Tibial artery (tissue), 4 donors: ENCODE data around the gene SLC15A4.
"Not testable (repeated sequence)": the region's sequence is repeated elsewhere in the genome, so short reads cannot be mapped to it uniquely, and the experiment has no call there.

Source experiments
- DNase-seq, 2 donors: peaks; one replicate each; pipeline ENCODE4 v3.0.0-alpha.2; 2019
- H3K27ac ChIP-seq, 2 donors: fragments of 200-600 bp; sonication (generic) in 1 of 2; 1 replicate in 1 of 2; 2 replicates in 1 of 2; pipeline ENCODE4 v1.5.1; 2018 to 2019; ENCODE audit warnings: mild to moderate bottlenecking in 1 of 2
- H3K27me3 ChIP-seq, 2 donors: fragments of 200-600 bp; sonication (generic) in 1 of 2; one replicate each; pipeline versions ENCODE4 v1.5.1 to v1.6.0; 2016 to 2019
- H3K36me3 ChIP-seq, 3 donors: fragments of 200-600 bp; sonication (generic) in 2 of 3; one replicate each; pipeline ENCODE4 v1.5.1; 2016 to 2019; ENCODE audit warnings: mild to moderate bottlenecking in 2 of 3
- H3K4me1 ChIP-seq, 4 donors: fragments of 200-600 bp; sonication (generic) in 2 of 4; 1 replicate in 3 of 4; 2 replicates in 1 of 4; pipeline ENCODE4 v1.5.1; 2016 to 2019
- H3K4me3 ChIP-seq, 2 donors: fragments of 200-600 bp; sonication (generic) in 1 of 2; 1 replicate in 1 of 2; 2 replicates in 1 of 2; pipeline ENCODE4 v1.5.1; 2018 to 2019; ENCODE audit warnings: mild to moderate bottlenecking in 2 of 2
- H3K9me3 ChIP-seq, 3 donors: fragments of 200-600 bp; sonication (generic) in 1 of 3; one replicate each; pipeline ENCODE4 v1.5.1; 2016 to 2019
- intact Hi-C: fragments of 100-400 bp; cut with DNase I; formaldehyde crosslinking; loops from one replicate; pipeline ENCODE4 v1.15.0; 2023; ENCODE audit warnings: low total_unique reads
- TF ChIP-seq, protein P1 (sequence below), 2 experiments: fragments of 200-600 bp in 1 of 2; fragments of 450-650 bp in 1 of 2; IDR thresholded peaks; one replicate each; pipeline ENCODE4 v1.5.1; 2017 to 2019; ENCODE audit warnings: antibody characterized with exemption in 2 of 2, mild to moderate bottlenecking in 1 of 2, moderate library complexity in 1 of 2

The SLC15A4 gene

DNA sequence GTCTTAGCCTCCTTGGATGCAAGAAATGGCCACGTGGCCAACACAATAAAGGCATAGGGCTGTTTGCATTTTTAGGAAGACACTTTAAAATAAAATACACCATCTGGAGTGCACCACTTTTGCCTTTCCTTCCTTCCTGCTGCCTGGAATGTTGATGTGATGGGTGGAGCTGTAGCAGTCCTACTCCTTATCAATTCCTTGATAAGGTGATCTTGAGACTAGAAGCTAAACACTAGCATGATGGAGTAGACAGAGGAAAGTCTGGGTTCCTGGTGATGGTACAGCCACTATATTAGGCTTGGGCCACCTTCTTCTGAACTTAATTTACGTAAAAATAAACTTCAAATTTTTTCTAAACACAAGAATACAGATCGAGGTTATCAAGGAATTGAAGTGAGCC is 26.6 kb upstream of the SLC15A4 start:
- Histone ChIP-seq H3K9me3 (no peaks in the 10 kb centered on the region), H3K27me3 (peaks cover 0 to 29% of the 10 kb centered on the region in 2 donors), H3K36me3 (no peaks in the 10 kb centered on the region), H3K4me1 (peaks cover 0 to 8% (median 3%) of the 10 kb centered on the region in 4 donors), H3K4me3 (no peak overlapping the region), H3K27ac (no peak overlapping the region)
- DNase-seq = no peak
- intact Hi-C loops = no loop called here
- TF ChIP-seq, protein P1, sequence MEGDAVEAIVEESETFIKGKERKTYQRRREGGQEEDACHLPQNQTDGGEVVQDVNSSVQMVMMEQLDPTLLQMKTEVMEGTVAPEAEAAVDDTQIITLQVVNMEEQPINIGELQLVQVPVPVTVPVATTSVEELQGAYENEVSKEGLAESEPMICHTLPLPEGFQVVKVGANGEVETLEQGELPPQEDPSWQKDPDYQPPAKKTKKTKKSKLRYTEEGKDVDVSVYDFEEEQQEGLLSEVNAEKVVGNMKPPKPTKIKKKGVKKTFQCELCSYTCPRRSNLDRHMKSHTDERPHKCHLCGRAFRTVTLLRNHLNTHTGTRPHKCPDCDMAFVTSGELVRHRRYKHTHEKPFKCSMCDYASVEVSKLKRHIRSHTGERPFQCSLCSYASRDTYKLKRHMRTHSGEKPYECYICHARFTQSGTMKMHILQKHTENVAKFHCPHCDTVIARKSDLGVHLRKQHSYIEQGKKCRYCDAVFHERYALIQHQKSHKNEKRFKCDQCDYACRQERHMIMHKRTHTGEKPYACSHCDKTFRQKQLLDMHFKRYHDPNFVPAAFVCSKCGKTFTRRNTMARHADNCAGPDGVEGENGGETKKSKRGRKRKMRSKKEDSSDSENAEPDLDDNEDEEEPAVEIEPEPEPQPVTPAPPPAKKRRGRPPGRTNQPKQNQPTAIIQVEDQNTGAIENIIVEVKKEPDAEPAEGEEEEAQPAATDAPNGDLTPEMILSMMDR (IDR thresholded peaks at IDR 0.05) = no peak

DNA sequence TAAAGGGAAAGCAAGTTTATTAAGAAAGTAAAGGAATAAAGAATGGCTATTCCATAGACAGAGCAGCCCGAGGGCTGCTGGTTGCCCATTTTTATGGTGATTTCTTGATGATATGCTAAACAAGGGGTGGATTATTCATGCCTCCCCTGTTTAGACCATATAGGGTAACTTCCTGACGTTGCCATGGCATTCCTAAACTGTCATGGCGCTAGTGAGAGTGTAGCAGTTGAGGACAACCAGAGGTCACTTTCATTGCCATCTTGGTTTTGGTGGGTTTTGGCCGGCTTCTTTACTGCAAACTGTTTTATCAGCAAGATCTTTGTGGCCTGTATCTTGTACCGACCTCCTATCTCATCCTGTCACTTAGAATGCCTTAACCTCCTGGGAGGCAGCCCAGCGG is 26.0 kb upstream of the SLC15A4 start:
- H3K4me3 ChIP-seq, H3K36me3 ChIP-seq, intact Hi-C loops, H3K4me1 ChIP-seq, H3K27ac ChIP-seq, DNase-seq, H3K9me3 ChIP-seq: not testable (repeated sequence)
- peaks cover 0 to 28% of the 10 kb centered on the region in 2 donors for H3K27me3 ChIP-seq

DNA sequence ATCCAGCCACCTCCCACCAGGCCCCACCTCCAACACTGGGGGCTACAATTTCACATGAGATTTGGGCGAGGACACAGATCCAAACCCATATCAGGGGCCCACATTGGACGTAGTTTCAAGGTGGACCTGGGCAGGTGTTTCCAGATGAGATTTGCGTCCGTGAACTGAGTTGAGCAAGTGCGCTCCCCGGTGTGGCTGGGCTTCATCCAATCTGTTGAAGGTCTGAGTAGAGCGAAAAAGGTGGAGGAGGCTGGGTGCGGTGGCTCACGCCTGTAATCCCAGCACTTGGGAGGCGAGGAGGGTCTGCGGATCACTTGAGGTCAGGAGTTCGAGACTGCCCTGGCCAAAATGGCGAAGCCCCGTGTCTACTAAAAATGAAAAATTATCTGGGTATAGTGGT is 24.6 kb upstream of the SLC15A4 start:
- TF ChIP-seq, protein P1 (IDR thresholded peaks at IDR 0.05) = no peak
- Histone ChIP-seq H3K9me3 (no peaks in the 10 kb centered on the region), H3K27ac (no peak overlapping the region), H3K4me1 (no peaks in the 10 kb centered on the region), H3K27me3 (peaks cover 0 to 14% of the 10 kb centered on the region in 2 donors), H3K36me3 (no peaks in the 10 kb centered on the region), H3K4me3 (no peak overlapping the region)
- no peak for DNase-seq
- intact Hi-C loops = no loop called here

DNA sequence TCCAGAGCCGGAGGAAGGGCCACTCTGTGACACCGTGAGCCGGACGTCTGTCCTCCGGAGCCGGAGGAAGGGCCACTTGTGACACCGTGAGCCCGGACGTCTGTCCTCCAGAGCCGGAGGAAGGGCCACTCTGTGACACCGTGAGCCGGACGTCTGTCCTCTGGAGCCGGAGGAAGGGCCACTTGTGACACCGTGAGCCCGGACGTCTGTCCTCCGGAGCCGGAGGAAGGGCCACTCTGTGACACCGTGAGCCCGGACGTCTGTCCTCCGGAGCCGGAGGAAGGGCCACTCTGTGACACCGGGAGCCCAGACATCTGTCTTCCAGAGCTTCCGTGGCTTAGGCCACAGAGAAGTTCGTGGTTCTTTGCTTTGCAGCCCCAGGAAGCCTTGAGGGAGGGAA is 22.9 kb upstream of the SLC15A4 start:
- H3K27ac ChIP-seq, intact Hi-C loops, H3K9me3 ChIP-seq, H3K27me3 ChIP-seq, H3K4me1 ChIP-seq, H3K4me3 ChIP-seq, H3K36me3 ChIP-seq: not testable (repeated sequence)
- DNase-seq = peak in 1 of 2 donors; percentile 48

DNA sequence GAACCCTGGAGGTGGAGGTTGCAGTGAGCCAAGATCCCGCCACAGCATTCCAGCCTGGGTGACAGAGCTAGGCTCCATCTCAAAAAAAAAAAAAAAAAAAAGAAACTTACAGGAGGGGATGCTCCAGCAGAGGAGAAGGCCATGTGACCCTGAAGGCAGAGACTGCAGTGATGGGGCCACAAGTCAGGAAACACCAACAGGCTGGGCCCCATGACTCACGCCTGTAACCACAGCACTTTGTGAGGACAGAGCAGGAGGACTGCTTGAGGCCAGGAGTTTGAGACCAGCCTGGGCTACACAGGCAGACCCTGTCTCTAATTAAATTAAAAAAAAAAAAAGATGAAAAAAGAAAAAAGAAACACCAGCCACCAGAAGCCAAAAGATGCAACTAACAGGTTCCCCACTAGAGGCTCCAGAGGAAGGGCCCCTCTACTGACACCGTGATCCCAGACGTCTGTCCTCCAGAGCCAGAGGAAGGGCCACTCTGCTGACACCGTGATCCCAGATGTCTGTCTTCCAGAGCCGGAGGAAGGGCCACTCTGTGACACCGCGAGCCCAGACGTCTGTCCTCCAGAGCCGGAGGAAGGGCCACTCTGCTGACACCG is 20.4 kb upstream of the SLC15A4 start:
- TF ChIP-seq, protein P1 (IDR thresholded peaks at IDR 0.05) = no peak
- intact Hi-C loops = no loop called here
- Histone ChIP-seq H3K4me1 (no peaks in the 10 kb centered on the region), H3K4me3 (no peak overlapping the region), H3K9me3 (no peaks in the 10 kb centered on the region), H3K27me3 (no peaks in the 10 kb centered on the region), H3K36me3 (no peaks in the 10 kb centered on the region), H3K27ac (no peak overlapping the region)
- no peak for DNase-seq

DNA sequence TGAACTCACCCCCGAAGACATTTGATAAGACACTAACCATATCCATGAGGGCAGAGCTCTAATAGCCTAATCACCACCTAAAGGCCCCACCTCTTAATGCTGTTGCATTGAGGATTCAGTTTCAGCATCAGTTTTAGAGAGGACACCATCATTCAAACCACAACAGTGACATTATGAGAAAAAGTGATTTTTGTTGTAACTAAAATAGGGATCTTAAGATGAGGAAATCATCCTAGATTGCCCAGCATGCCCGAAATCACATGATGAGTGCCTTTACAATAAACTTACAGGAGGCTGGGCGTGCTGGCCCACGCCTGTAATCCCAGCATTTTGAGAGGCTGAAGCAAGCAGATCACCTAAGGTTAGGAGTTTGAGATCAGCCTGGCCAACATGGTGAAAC is 19.8 kb upstream of the SLC15A4 start:
- TF ChIP-seq, protein P1 (IDR thresholded peaks at IDR 0.05) = no peak

DNA sequence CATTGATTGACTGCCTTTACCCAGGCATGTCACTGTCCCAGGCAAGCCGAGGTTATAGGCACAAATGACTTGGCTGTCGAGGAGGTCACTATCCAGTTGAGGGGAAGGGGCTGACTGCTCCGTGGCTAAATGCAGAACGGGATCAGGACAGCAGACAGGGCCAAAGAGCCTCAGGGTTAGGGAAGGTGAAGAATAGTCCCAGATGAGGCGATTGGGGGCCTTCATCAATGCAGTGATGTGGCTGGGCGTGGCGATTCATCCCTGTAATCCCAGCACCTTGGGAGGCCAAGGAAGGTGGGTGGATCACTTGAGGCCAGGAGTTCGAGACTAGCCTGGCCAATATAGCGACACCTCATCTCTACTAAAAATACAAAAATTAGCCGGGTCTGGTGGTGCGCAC is 18.8 kb upstream of the SLC15A4 start:
- intact Hi-C loops = no loop called here
- no peak for DNase-seq
- Histone ChIP-seq H3K36me3 (no peaks in the 10 kb centered on the region), H3K27me3 (no peaks in the 10 kb centered on the region), H3K4me1 (no peaks in the 10 kb centered on the region), H3K9me3 (no peaks in the 10 kb centered on the region), H3K27ac (no peak overlapping the region), H3K4me3 (no peak overlapping the region)
- TF ChIP-seq, protein P1 (IDR thresholded peaks at IDR 0.05) = no peak

More for the DNA sequence above, 19.8 kb upstream of the SLC15A4 start:
- Histone ChIP-seq H3K4me3 (no peak overlapping the region), H3K27ac (no peak overlapping the region), H3K27me3 (no peaks in the 10 kb centered on the region), H3K36me3 (no peaks in the 10 kb centered on the region), H3K9me3 (no peaks in the 10 kb centered on the region), H3K4me1 (no peaks in the 10 kb centered on the region)
- intact Hi-C loops = no loop called here
- DNase-seq = no peak
